ENCODE data around the gene C1orf52. TPM values are rescaled to one million over a fixed set of nuclear protein-coding genes. Genes with fewer than 3 reads are reported as not detected.
A peak's percentile ranks its signal among the peaks of the same experiment; 100 is the strongest.

Gene C1orf52
- polyA plus RNA-seq, 2 of the 4 experiments (the other 2 are of a cell fraction): 12.2 to 22.4 TPM

- TF ChIP-seq RNF2 (IDR thresholded peaks at IDR 0.05; ENCODE audit: borderline replicate concordance, low read depth) (no peak), EHF (CRISPR knock-in tag; IDR thresholded peaks at IDR 0.05) (no peak), CTCF (IDR thresholded peaks at IDR 0.05) (no peak), MAX (IDR thresholded peaks at IDR 0.05) (no peak), JUN (IDR thresholded peaks at IDR 0.05) (no peak), FOSL2 (IDR thresholded peaks at IDR 0.05) (no peak), FOSL2 (CRISPR knock-in tag; IDR thresholded peaks at IDR 0.05) (no peak), HOXB13 (CRISPR knock-in tag; IDR thresholded peaks at IDR 0.05; ENCODE audit: low read depth) (peak; percentile 58; the same call in 1 of the 2 replicates), REST (IDR thresholded peaks at IDR 0.05) (no peak), MAZ (IDR thresholded peaks at IDR 0.05; ENCODE audit: borderline replicate concordance, low read depth, low read length) (no peak), ZSCAN20 (CRISPR knock-in tag; IDR thresholded peaks at IDR 0.05) (0 out of 2 replicates have a peak, but pooled peaks have one; percentile 23), MYC (IDR thresholded peaks at IDR 0.05; ENCODE audit: borderline replicate concordance, low read length) (no peak), PHF8 (IDR thresholded peaks at IDR 0.05; ENCODE audit: borderline replicate concordance, low read depth) (no peak), ATOH8 (CRISPR knock-in tag; IDR thresholded peaks at IDR 0.05; ENCODE audit: low read depth) (no peak)
- Histone ChIP-seq H3K27ac (peak overlapping the region; percentile 73 to 86), H3K4me2 (peak overlapping the region; percentile 60), H3K9me3 (no peaks in the 10 kb centered on the region), H3K4me1 (peaks cover 41% of the 10 kb centered on the region), H3K4me3 (no peak overlapping the region)
- DNase-seq (ENCODE audit: low read depth in 1 of 2, low spot score in 1 of 2): no peak
- no peak for FAIRE-seq
- ChIA-PET POLR2A (no interaction called here), CTCF (interaction anchor here (0.6 kb wide), 1 partner anchor 144 kb away, joined by 4 read pairs; no protein-coding TSS in a partner anchor)
- no peak for ATAC-seq
- 94% methylated on average over 10 of the region's 10 CpGs for WGBS (ENCODE audit: missing lambda C conversion rate)
These were observed 20.1 kb upstream of the C1orf52 start for GRCh38 chr1:85279458-85280080.

- FAIRE-seq (no peak), DNase-seq (ENCODE audit: low read depth in 1 of 2, low spot score in 1 of 2) (peak; percentile 72 to 87), ATAC-seq (peak; percentile 23 to 47)
- peak overlapping the region; percentile 60 for H3K4me2 ChIP-seq
- WGBS (ENCODE audit: missing lambda C conversion rate): 2% methylated on average over 2 of the region's 2 CpGs
- 0 out of 2 replicates have a peak, but pooled peaks have one; percentile 19 for TF ChIP-seq MAX (IDR thresholded peaks at IDR 0.05)
- TF ChIP-seq ZSCAN20 (CRISPR knock-in tag; IDR thresholded peaks at IDR 0.05): no peak
- no peak for TF ChIP-seq RARB (CRISPR knock-in tag; IDR thresholded peaks at IDR 0.05)
- TF ChIP-seq FOSL2 (IDR thresholded peaks at IDR 0.05): peak; percentile 23; the same call in 1 of the 2 replicates
- peak; percentile 79 for TF ChIP-seq FOSL2 (CRISPR knock-in tag; IDR thresholded peaks at IDR 0.05)
- peak; percentile 61; the same call in 1 of the 2 replicates for TF ChIP-seq JUNB (IDR thresholded peaks at IDR 0.05)
- no peak for TF ChIP-seq ZFP36 (IDR thresholded peaks at IDR 0.05; ENCODE audit: borderline replicate concordance, partially characterized antibody)
- TF ChIP-seq HOXB5 (CRISPR knock-in tag; IDR thresholded peaks at IDR 0.05): no peak
- peak; percentile 88 for TF ChIP-seq MAFK (IDR thresholded peaks at IDR 0.05; ENCODE audit: partially characterized antibody)
- ChIA-PET POLR2A (no interaction called here), CTCF (interaction anchor here (0.6 to 4.1 kb wide), 2 partner anchors 20 to 144 kb away, joined by 4 to 27 read pairs; partner anchors contain the start of gene C1orf52)
- peak overlapping the region; percentile 73 to 86 for H3K27ac ChIP-seq
- no peaks in the 10 kb centered on the region for H3K9me3 ChIP-seq
- H3K4me3 ChIP-seq: no peak overlapping the region
- peaks cover 48% of the 10 kb centered on the region for H3K4me1 ChIP-seq
These were observed 19.4 kb upstream of the C1orf52 start for GRCh38 chr1:85278853-85279314.

Data from A549 (cell line).